HG03159 (cell line): Measurements from ENCODE around the gene GLIS2.

ENCODE experiments used
- ATAC-seq: cut with Tn5 transposase; IDR thresholded peaks from one replicate; pipeline ENCODE4 v1.9.1; 2021; ENCODE audit warnings: mild to moderate bottlenecking, moderate library complexity; ENCODE audit not compliant: unreplicated experiment

The GLIS2 gene

DNA sequence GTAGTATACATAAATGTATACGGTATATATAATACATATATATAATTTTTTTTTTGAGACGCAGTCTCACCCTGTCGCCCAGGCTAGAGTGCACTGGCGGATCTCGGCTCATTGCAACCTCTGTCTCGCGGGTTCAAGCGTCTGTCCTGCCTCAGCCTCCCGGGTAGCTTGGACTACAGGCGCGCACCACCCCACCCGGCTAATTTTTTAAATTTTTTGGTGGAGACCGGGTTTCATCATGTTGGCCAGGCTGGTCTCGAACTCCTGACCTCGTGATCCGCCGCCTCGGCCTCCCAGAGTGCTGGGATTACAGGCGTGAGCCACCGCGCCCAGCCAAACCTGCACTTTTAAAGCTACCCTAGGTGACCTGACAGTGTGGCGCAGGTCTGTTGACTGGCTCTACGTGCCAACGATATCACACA lies 34.5 kb downstream of the GLIS2 start:
- ATAC-seq = no peak

DNA sequence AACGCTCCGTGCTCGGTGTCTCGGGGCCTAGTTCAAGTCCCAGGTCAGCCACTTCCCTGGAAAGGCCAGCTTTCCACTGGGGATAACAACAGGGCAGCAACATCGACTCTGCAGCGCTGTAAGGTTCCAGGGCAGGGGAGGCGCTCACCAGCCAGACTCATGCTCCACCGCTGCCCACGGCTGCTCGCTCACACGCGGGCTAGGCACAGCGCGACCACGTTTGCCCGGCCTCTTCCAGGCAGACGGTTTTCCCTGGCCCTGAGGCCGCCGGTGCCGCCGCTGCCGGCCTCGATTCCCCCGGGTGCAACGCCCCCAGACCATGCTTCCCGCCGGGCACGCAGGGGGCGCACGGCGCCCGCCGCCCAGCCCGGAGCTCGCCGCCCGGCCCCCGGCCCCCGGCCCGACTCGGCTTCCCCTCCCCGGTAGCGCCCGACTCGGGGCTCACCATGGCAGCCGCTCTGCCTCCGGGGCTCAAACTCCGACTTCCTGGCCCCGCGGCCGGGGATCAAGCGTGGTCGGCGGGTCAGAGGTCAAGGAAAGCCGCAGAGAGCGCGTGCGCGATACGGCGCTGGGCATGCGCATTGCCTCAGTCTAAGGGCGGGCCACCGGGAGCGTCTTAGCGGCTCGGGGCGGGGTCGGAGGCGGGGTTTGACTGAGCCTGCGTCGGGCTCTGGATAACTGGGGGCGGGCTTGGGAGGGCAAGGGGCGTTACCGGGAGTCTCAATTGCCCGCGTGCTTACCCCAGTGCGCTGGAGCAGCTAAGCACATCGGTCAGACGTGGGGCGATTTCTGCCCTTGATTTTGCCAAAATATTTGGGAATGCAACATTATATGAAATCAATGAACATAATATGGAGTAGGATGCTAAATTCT lies 35.2 kb downstream of the GLIS2 start, which contains the start of gene PAM16:
Gene PAM16 (minus strand): TSS at position 535 of the 873 bp plus-strand sequence. CDS start 87 bp downstream, at position 448.
- peak; percentile 89 for ATAC-seq

GRCh38 chr16:4351880-4352279 lies 36.0 kb downstream of the GLIS2 start:
- ATAC-seq = no peak

DNA sequence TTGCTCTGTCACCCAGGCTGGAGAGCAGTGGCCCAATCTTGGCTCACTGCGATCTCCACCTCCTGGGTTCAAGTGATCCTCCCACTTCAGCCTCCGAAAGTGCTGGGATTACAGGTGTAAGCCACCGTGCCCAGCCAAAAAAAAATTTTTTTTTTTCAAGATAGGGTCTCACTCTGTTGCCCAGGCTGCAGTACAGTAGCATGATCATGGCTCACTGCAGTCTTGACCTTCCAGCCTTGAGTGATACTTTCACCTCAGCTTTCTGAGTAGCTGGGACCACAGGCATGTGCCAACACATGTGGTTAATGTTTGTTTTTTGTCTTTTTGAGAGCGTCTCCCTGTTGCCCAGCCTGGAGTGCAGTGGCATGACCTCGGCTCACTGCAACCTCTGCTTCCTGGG lies 37.0 kb downstream of the GLIS2 start:
- no peak for ATAC-seq

DNA sequence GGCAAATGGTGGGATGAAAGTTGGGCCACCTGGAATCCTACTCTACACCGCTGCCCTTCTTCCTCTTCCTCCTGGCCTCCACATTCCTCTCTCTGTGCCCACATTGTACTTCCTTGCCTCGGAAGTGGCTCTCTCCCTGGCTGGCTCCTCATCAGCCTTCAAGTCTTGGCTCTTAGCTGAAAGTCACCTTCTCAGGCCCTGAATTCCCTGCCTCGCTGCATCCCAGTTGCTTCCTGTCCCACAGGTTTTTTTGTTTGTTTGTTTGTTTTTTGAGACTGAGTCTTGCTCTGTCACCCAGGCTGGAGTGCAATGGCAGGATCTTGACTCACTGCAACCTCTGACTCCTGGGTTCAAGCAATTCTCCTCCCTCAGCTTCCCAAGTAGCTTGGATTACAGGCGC lies 37.8 kb downstream of the GLIS2 start:
- ATAC-seq = no peak

GRCh38 chr16:4354512-4355409 lies 38.9 kb downstream of the GLIS2 start:
- ATAC-seq = no peak

GRCh38 chr16:4356820-4357219 lies 41.0 kb downstream of the GLIS2 start:
- ATAC-seq = no peak

GRCh38 chr16:4358236-4358635 lies 42.4 kb downstream of the GLIS2 start:
- no peak for ATAC-seq

- no peak for ATAC-seq
These were observed 43.1 kb downstream of the GLIS2 start for GRCh38 chr16:4358831-4359561.

GRCh38 chr16:4359914-4360313 lies 44.0 kb downstream of the GLIS2 start:
- no peak for ATAC-seq

DNA sequence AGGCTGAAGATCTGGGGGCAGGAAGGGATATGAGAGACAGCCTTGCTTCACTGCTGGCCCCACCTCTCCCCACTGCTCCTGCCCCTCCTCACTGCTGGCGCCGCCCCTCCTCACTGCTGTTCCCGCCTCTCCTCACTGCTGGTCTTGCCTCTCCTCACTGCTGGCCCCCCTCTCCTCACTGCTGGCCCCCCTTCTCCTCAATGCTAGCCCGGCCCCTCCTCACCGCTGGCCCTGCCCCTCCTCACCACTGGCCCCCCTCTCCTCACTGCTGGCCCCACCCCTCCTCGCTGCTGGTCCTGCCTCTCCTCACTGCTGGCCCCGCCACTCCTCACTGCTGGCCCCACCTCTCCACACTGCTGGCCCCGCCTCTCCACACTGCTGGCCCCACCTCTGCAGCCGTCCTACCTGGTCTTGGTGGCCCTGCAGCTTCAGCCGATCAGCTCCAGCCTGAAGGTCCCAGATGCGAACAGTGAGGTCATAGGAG lies 44.7 kb downstream of the GLIS2 start:
- ATAC-seq = no peak

DNA sequence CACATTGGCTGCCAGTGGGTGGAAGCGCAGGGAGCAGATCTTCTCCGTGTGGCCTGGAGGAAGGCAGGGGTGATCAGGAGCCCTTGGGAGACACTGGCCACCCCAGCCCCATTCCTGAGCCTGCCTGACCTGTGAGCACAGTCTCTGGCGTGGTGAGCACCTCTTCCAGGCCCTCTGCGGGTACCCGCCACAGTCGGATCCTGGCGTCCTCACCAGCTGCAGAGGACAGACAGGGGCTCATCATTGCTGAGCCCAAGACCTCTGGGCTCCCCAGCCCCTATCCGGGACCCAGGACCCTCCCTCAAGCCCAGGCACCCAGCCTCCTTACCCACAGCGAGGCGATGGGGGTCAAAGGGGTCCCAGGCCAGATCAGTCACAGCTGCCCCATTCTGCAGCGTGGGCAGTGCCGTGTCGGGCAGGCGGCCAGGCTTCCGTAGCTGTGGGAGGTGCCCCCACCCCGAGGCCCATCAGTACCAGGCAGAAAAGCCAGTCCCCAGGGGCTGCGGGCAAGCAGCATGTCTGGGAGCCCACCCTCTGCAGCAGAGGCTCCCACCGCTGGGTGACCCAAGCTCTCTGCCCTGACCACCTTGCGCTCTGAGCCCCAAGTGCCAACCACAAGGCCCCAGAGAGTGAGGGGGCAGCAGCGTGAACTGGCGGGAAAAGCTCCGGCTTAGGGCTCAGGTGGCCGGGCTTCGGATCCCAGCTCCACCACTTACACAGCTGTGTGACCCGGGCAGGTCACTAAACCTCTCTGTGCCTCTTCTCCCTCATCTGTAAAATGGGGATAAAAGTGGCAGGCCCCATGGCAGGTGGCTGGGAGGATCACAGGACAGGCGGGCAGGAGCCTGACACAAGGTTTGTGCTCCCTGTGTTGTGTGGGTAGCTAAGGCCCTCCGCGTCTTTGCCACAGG lies 45.4 kb downstream of the GLIS2 start:
- ATAC-seq = no peak

GRCh38 chr16:4361944-4362311 lies 46.1 kb downstream of the GLIS2 start:
- ATAC-seq = no peak

GRCh38 chr16:4362476-4363135 lies 46.7 kb downstream of the GLIS2 start:
- no peak for ATAC-seq

GRCh38 chr16:4364196-4365013 lies 48.5 kb downstream of the GLIS2 start:
- no peak for ATAC-seq

- no peak for ATAC-seq
These were observed 49.1 kb downstream of the GLIS2 start for GRCh38 chr16:4365014-4365406.

DNA sequence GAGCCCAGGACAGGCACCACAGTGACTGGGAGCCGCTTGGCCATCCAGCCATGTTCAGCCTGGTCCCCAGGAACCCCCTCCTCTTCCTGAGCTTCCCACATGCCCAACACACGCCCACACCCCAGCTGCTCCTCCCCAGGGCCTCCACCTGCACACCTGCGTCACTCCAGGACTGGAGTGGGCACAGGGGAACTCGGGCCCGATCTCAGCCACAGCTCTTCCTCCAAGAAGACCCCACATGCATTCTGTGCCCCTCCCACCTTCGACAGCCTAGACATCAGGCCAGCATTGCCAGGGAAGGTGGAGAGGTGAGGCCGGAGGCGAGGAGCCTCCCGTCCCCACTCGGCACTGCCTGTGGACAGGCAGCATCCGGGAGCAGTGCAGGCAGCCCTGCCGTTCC lies 49.7 kb downstream of the GLIS2 start:
- ATAC-seq = no peak

DNA sequence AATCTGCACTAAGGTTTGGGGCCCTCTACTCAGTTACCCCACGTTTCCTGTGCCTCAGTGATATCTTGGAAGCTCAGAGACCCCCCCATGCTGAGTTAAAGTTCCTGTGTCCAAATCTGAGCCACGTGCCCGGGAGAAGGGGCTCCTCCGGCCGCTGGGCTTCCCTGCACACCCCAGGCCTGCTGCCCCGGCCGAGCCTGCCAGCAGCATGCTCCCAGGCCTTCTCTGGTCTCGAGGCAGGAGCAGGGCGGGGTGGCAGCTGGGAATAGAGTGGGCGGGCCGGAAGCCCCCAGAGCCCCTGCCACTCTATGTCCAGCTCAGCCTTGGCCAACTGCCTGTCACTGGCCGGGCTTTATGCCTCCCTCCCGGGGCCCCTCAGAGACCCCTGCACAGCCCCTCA lies 50.1 kb downstream of the GLIS2 start:
- no peak for ATAC-seq
